ENCODE results near the gene SYS1. TPM values are rescaled to one million over a fixed set of nuclear protein-coding genes. Genes with fewer than 3 reads are reported as not detected.

Gene SYS1
- total RNA-seq, 1 donor from 2014 or later, result 10.5 TPM

DNA sequence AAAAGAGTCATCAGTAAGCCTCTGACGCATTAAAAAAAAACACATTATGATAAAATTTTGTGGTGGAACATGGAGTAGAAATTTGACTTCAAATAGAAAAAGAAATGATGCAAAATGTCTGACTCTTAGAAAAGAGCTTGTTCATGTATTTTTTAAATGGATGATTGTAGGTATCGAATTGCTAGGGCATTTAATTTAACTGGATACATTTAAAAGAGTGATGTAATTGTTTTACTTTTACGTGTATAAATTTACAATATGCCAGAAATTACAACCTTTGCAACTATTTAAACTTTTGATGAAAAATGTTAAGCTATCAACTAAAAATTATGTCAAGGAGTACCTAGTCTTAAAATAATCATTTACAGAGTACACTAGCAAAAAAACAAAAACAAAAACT lies 10.2 kb upstream of the SYS1 start:
- Histone ChIP-seq H3K9me3 (ENCODE audit: low read depth) (no peaks in the 10 kb centered on the region), H3K27me3 (no peaks in the 10 kb centered on the region), H3F3A (ENCODE audit: low read depth) (peaks cover 6% of the 10 kb centered on the region), H2AFZ (replicated peaks) (no peak overlapping the region), H3K36me3 (no peaks in the 10 kb centered on the region), H3K27ac (no peak overlapping the region), H3K4me1 (peaks cover 5% of the 10 kb centered on the region), H3K79me2 (ENCODE audit: low read depth) (peaks cover under 1% of the 10 kb centered on the region), H3K4me2 (no peak overlapping the region), H4K20me1 (ENCODE audit: low read depth) (no peaks in the 10 kb centered on the region), H3K4me3 (no peak overlapping the region), H3K9ac (no peak overlapping the region)
- H3K4me1 Mint-ChIP-seq, result peaks cover 9% of the 10 kb centered on the region
- no peaks in the 10 kb centered on the region for H3K9me3 Mint-ChIP-seq
- no peak for DNase-seq (ENCODE audit: low spot score)
- H3K27ac Mint-ChIP-seq, result no peak overlapping the region
- peaks cover 5% of the 10 kb centered on the region for H3K27me3 Mint-ChIP-seq (ENCODE audit: insufficient read depth, low read depth)
- no peaks in the 10 kb centered on the region for H3K36me3 Mint-ChIP-seq
- no peak overlapping the region for H3K4me3 Mint-ChIP-seq
- no peak for TF ChIP-seq EZH2 (IDR thresholded peaks at IDR 0.05)
- TF ChIP-seq, protein P1, sequence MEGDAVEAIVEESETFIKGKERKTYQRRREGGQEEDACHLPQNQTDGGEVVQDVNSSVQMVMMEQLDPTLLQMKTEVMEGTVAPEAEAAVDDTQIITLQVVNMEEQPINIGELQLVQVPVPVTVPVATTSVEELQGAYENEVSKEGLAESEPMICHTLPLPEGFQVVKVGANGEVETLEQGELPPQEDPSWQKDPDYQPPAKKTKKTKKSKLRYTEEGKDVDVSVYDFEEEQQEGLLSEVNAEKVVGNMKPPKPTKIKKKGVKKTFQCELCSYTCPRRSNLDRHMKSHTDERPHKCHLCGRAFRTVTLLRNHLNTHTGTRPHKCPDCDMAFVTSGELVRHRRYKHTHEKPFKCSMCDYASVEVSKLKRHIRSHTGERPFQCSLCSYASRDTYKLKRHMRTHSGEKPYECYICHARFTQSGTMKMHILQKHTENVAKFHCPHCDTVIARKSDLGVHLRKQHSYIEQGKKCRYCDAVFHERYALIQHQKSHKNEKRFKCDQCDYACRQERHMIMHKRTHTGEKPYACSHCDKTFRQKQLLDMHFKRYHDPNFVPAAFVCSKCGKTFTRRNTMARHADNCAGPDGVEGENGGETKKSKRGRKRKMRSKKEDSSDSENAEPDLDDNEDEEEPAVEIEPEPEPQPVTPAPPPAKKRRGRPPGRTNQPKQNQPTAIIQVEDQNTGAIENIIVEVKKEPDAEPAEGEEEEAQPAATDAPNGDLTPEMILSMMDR (IDR thresholded peaks at IDR 0.05), result no peak
- TF ChIP-seq EZH2phosphoT487 (IDR thresholded peaks at IDR 0.05), result no peak

DNA sequence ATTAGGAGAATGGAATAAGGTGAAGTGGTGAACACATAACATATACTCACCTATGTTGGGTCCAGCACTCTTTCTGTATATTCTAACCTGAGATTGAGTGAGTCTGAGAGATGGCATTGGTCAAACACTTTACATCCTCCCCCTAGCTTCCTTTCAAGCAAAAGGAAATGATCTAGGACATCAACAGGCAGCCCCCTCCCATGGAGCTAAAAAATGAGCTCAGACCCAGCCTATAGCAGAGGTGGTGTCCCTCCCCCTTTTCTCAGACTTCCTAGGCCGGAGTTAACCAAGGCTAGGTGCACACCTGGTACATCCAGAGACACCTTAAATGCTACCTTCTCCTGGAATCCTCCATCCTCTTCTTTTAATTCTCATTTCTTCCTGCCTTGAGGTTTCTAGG lies 9.2 kb upstream of the SYS1 start:
- Mint-ChIP-seq H3K27ac (no peak overlapping the region), H3K9me3 (no peaks in the 10 kb centered on the region)

DNA sequence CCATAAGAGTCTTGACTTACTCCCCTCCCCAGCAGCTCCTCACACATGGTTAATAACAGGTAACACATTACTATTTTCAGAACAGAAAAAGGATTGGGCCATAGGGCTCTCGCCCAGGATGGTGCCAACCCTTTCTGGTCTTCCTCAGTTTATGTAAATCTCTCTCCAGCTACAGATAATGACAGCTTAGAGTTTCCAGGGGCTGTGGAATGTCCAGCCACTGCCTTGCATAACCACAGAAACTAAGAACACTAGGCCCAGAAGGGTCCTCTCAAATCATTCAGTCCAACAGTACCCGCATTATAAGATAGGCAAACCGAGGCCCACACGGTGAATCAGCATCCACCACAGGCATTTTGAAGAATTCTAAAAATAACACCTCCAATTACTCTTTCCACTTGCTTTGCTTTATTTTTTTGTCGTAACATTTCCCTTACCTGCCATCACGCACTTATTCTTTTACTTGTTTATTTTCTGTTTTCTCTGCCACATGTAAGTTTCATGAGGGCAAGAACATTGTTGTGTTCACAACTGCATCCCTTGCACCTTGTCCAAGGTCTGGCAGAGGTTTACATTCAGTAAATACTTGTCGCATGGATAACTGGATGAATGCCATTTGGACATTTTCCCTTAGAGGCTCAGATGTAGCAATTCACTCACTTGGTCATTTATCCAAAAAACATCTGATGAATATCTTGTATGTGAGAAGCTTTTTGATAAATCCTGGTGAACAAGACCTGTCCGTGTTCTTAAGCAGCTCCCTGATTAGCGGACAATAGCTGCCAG lies 8.3 kb upstream of the SYS1 start:
- Mint-ChIP-seq H3K36me3 (no peaks in the 10 kb centered on the region), H3K27ac (no peak overlapping the region), H3K9me3 (no peaks in the 10 kb centered on the region), H3K27me3 (ENCODE audit: insufficient read depth, low read depth) (peaks cover 6% of the 10 kb centered on the region), H3K4me3 (no peak overlapping the region), H3K4me1 (peaks cover 8% of the 10 kb centered on the region)
- Histone ChIP-seq H3K4me2 (no peak overlapping the region), H3K9me3 (ENCODE audit: low read depth) (no peaks in the 10 kb centered on the region), H3K4me1 (peaks cover 11% of the 10 kb centered on the region), H3K27ac (no peak overlapping the region), H3K79me2 (ENCODE audit: low read depth) (no peaks in the 10 kb centered on the region), H3K27me3 (no peaks in the 10 kb centered on the region), H3K9ac (no peak overlapping the region), H3K4me3 (no peak overlapping the region), H4K20me1 (ENCODE audit: low read depth) (no peaks in the 10 kb centered on the region), H3K36me3 (no peaks in the 10 kb centered on the region), H2AFZ (replicated peaks) (no peak overlapping the region), H3F3A (ENCODE audit: low read depth) (no peaks in the 10 kb centered on the region)
- no peak for DNase-seq (ENCODE audit: low spot score)
- TF ChIP-seq EZH2phosphoT487 (IDR thresholded peaks at IDR 0.05) (no peak), EZH2 (IDR thresholded peaks at IDR 0.05) (no peak)
- TF ChIP-seq, protein P1 (IDR thresholded peaks at IDR 0.05), result no peak

More for the DNA sequence above, 9.2 kb upstream of the SYS1 start:
- Mint-ChIP-seq H3K27me3 (ENCODE audit: insufficient read depth, low read depth) (peaks cover 6% of the 10 kb centered on the region), H3K36me3 (no peaks in the 10 kb centered on the region), H3K4me3 (no peak overlapping the region), H3K4me1 (peaks cover 6% of the 10 kb centered on the region)
- H3F3A ChIP-seq (ENCODE audit: low read depth), result peaks cover 3% of the 10 kb centered on the region
- no peak overlapping the region for H3K27ac ChIP-seq
- H3K4me3 ChIP-seq, result no peak overlapping the region
- H4K20me1 ChIP-seq (ENCODE audit: low read depth), result no peaks in the 10 kb centered on the region
- H3K4me1 ChIP-seq, result peaks cover 11% of the 10 kb centered on the region
- H3K36me3 ChIP-seq, result no peaks in the 10 kb centered on the region
- H3K79me2 ChIP-seq (ENCODE audit: low read depth), result no peaks in the 10 kb centered on the region
- no peaks in the 10 kb centered on the region for H3K27me3 ChIP-seq
- DNase-seq (ENCODE audit: low spot score), result no peak
- no peak overlapping the region for H2AFZ ChIP-seq (replicated peaks)
- no peak overlapping the region for H3K9ac ChIP-seq
- H3K9me3 ChIP-seq (ENCODE audit: low read depth), result no peaks in the 10 kb centered on the region
- no peak overlapping the region for H3K4me2 ChIP-seq
- TF ChIP-seq, protein P1 (IDR thresholded peaks at IDR 0.05), result no peak
- TF ChIP-seq EZH2 (IDR thresholded peaks at IDR 0.05) (no peak), EZH2phosphoT487 (IDR thresholded peaks at IDR 0.05) (no peak)
